Stromal cell of bone marrow (primary cell): ENCODE results near the gene TMEFF2.

Experiments
- DNase-seq: peaks from one replicate; pipeline ENCODE4 v3.0.0-alpha.2; 2012; ENCODE audit warnings: low read depth

The TMEFF2 gene

GRCh38 chr2:191899410-191899809 is 295.3 kb downstream of the TMEFF2 start:
- DNase-seq, result peak; percentile 94
